Activated CD4-positive, CD25-positive, alpha-beta regulatory T cell (primary cell): ENCODE data around the gene ADAM33.

Experiments used
- DNase-seq, 4 experiments: peaks; one replicate each; lab custom pipeline; 2025; lab: John Stamatoyannopoulos, UW

Gene ADAM33

GRCh38 chr20:3681931-3682781, at the start of gene ADAM33:
ADAM33 (minus strand) TSS chr20:3682010; CDS start chr20:3682004, 6 bp downstream.
- no peak for DNase-seq

GRCh38 chr20:3730803-3731672, 49.2 kb upstream of the ADAM33 start:
- DNase-seq: no peak

- no peak for DNase-seq
Measured at GRCh38 chr20:3729811-3730540, 48.2 kb upstream of the ADAM33 start.

GRCh38 chr20:3729378-3729777, 47.6 kb upstream of the ADAM33 start:
- no peak for DNase-seq

- no peak for DNase-seq
Measured at GRCh38 chr20:3728876-3729275, 47.1 kb upstream of the ADAM33 start.

GRCh38 chr20:3728354-3728753, 46.5 kb upstream of the ADAM33 start:
- DNase-seq: no peak

GRCh38 chr20:3727401-3728021, 45.7 kb upstream of the ADAM33 start:
- DNase-seq: no peak

- no peak for DNase-seq
Measured at GRCh38 chr20:3724356-3724755, 42.5 kb upstream of the ADAM33 start.

GRCh38 chr20:3723284-3723683, 41.5 kb upstream of the ADAM33 start:
- DNase-seq: no peak

- no peak for DNase-seq
Measured at GRCh38 chr20:3721912-3722311, 40.1 kb upstream of the ADAM33 start.

GRCh38 chr20:3720626-3721025, 38.8 kb upstream of the ADAM33 start:
- DNase-seq: no peak

GRCh38 chr20:3720068-3720467, 38.3 kb upstream of the ADAM33 start:
- DNase-seq: no peak

- DNase-seq: no peak
Measured at GRCh38 chr20:3719046-3719445, 37.2 kb upstream of the ADAM33 start.

- DNase-seq: no peak
Measured at GRCh38 chr20:3716195-3716834, 34.5 kb upstream of the ADAM33 start.

- DNase-seq: no peak
Measured at GRCh38 chr20:3714092-3714491, 32.3 kb upstream of the ADAM33 start.

- no peak for DNase-seq
Measured at GRCh38 chr20:3712279-3712873, 30.6 kb upstream of the ADAM33 start, which contains the start of gene SIGLEC1. SIGLEC1 (minus strand) TSS chr20:3712600; CDS start chr20:3707128, 5,472 bp downstream.

- DNase-seq: no peak
Measured at GRCh38 chr20:3711484-3711941, 29.7 kb upstream of the ADAM33 start.

- DNase-seq: peak; percentile 46 to 72 (median 61)
Measured at GRCh38 chr20:3710703-3711483, 29.1 kb upstream of the ADAM33 start.

GRCh38 chr20:3710011-3710466, 28.2 kb upstream of the ADAM33 start:
- no peak for DNase-seq

- DNase-seq: no peak
Measured at GRCh38 chr20:3707508-3707899, 25.7 kb upstream of the ADAM33 start.
